ENCODE results near the gene PEX11A. TPM values are rescaled to one million over a fixed set of nuclear protein-coding genes. Genes with fewer than 3 reads are reported as not detected.
A peak's percentile ranks its signal among the peaks of the same experiment; 100 is the strongest.

The PEX11A gene
- total and polyA plus RNA-seq, 12 donors = 5.4 to 23.2 (median 12.8) TPM

GRCh38 chr15:89679212-89679611 is 11.3 kb downstream of the PEX11A start, which contains the start of gene PLIN1:
Gene PLIN1, minus strand, starts transcription at chr15:89679367. Its CDS starts 1,878 bp downstream, at chr15:89677489.
- H3K4me1 ChIP-seq (replicated peaks in 1 of 2) = peaks cover 14 to 19% of the 10 kb centered on the region in 2 donors
- H3K27ac ChIP-seq = peak within 1 kb of the TSS; percentile 4 to 86 (median 61)
- no peaks in the 10 kb centered on the region for H3K9me3 ChIP-seq (replicated peaks in 1 of 3)
- TF ChIP-seq POLR2A (IDR thresholded peaks at IDR 0.05) (no peak), CTCF (IDR thresholded peaks at IDR 0.05) (no peak)
- no peak within 1 kb of the TSS for H3K4me3 ChIP-seq
- intact Hi-C loops (cut with DNase I) = no loop called here
- no peaks in the 10 kb centered on the region for H3K27me3 ChIP-seq
- WGBS, 4 donors = 88 to 100% (median 93%) methylated on average over 2 of the region's 2 CpGs
- peaks cover 0 to 7% of the 10 kb centered on the region in 2 donors for H3K36me3 ChIP-seq (replicated peaks in 1 of 2)
- no peak for DNase-seq

DNA sequence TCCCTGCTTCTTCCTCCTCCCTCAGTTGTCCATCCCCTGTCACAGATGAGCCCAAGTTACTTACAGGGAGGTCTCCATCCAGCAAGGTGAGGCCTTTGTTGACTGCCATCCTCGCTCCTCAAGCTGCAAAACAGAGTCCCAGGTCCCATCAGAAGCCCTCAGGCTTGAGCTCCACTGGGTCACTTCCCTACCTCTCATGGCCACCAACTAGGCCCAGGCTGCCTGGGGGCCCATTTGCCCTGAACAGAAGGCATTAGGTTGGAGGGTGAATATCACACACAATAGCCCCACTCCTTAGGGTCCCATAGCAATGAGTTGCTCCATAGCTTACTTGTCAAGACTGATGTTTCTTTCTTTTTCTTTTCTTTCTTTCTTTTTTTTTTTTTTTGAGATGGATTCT is 13.2 kb downstream of the PEX11A start:
- Histone ChIP-seq H3K4me3 (no peak overlapping the region), H3K36me3 (replicated peaks in 1 of 2) (no peaks in the 10 kb centered on the region), H3K4me1 (replicated peaks in 1 of 2) (peaks cover 14 to 24% of the 10 kb centered on the region in 2 donors), H3K27me3 (no peaks in the 10 kb centered on the region), H3K9me3 (replicated peaks in 1 of 3) (no peaks in the 10 kb centered on the region), H3K27ac (no peak overlapping the region)
- 78 to 100% (median 98%) methylated on average over 1 of the region's 1 CpG for WGBS, 4 donors
- DNase-seq = peak in 1 of 7 donors; percentile 37
- intact Hi-C loops (cut with DNase I) = no loop called here
- TF ChIP-seq CTCF (IDR thresholded peaks at IDR 0.05) (no peak), POLR2A (IDR thresholded peaks at IDR 0.05) (no peak)

- WGBS, 4 donors = 70 to 87% (median 85%) methylated on average over 6 of the region's 6 CpGs
- no peak overlapping the region for H3K27ac ChIP-seq
These were observed 14.9 kb downstream of the PEX11A start for GRCh38 chr15:89675606-89676005.

DNA sequence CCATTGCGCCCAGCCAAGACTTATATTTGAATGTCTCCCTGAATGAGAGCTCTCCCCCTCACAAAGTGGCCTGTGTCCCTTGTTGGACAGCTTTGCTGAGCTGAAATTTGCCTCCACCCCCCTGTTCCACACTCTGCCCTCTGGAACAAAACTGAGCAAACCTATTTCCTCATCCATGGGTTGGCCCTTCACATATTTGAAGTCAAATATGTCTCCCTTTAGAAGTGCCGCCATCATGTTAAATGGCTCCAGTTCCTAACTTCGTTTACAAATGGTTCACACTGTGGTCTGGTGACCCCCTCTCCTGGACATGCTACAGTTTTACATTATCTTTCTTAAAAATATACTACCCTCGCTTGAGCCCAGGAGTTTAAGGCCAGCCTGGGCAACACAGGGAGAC is 16.0 kb downstream of the PEX11A start:
- no peaks in the 10 kb centered on the region for H3K36me3 ChIP-seq (replicated peaks in 1 of 2)
- H3K4me1 ChIP-seq (replicated peaks in 1 of 2) = peaks cover 0 to 10% of the 10 kb centered on the region in 2 donors
- DNase-seq = peak in 1 of 7 donors; percentile 29
- H3K27me3 ChIP-seq = no peaks in the 10 kb centered on the region
- no peak overlapping the region for H3K27ac ChIP-seq
- intact Hi-C loops (cut with DNase I) = no loop called here
- 77 to 87% (median 82%) methylated on average over 4 of the region's 4 CpGs for WGBS, 4 donors
- no peaks in the 10 kb centered on the region for H3K9me3 ChIP-seq (replicated peaks in 1 of 3)
- TF ChIP-seq CTCF (IDR thresholded peaks at IDR 0.05) (no peak), POLR2A (IDR thresholded peaks at IDR 0.05) (no peak)
- no peak overlapping the region for H3K4me3 ChIP-seq

More at GRCh38 chr15:89675606-89676005, 14.9 kb downstream of the PEX11A start:
- peak in 1 of 7 donors; percentile 17 for DNase-seq
- Histone ChIP-seq H3K27me3 (no peaks in the 10 kb centered on the region), H3K9me3 (replicated peaks in 1 of 3) (no peaks in the 10 kb centered on the region), H3K4me1 (replicated peaks in 1 of 2) (peaks cover 8 to 19% of the 10 kb centered on the region in 2 donors), H3K36me3 (replicated peaks in 1 of 2) (no peaks in the 10 kb centered on the region), H3K4me3 (no peak overlapping the region)
- intact Hi-C loops (cut with DNase I) = no loop called here
- no peak for TF ChIP-seq POLR2A (IDR thresholded peaks at IDR 0.05)

DNA sequence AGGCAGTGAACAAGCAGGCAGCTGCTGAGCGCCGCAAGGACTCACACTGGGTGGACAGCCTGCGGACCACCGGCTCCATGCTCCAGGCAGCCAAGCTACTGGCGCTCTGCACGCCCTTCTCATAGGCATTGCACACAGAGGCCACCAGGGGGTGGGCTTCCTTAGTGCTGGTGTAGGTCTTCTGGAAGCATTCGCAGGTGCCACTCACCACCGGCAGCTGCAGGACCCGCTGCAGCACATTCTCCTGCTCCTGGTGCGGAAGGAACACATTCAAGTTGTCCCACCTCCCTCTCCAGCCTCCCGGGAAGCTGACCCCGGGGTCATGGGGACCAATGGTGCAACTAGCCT is 17.4 kb downstream of the PEX11A start:
- Histone ChIP-seq H3K4me3 (no peak overlapping the region), H3K9me3 (replicated peaks in 1 of 3) (no peaks in the 10 kb centered on the region), H3K27ac (no peak overlapping the region), H3K36me3 (replicated peaks in 1 of 2) (no peaks in the 10 kb centered on the region), H3K27me3 (no peaks in the 10 kb centered on the region), H3K4me1 (replicated peaks in 1 of 2) (peaks cover 0 to 10% of the 10 kb centered on the region in 2 donors)
- intact Hi-C loops (cut with DNase I) = no loop called here
- TF ChIP-seq POLR2A (IDR thresholded peaks at IDR 0.05) (no peak), CTCF (IDR thresholded peaks at IDR 0.05) (peak in 2 of 6 experiments; percentile 28 to 29)
- WGBS, 4 donors = 70 to 79% (median 72%) methylated on average over 10 to 12 of the region's 12 CpGs
- peak in 2 of 7 donors; percentile 27 to 58 for DNase-seq
